Suprapubic skin (tissue), 3 donors: Measurements from ENCODE around the gene FER.
"Not testable (repeated sequence)": the region's sequence is repeated elsewhere in the genome, so short reads cannot be mapped to it uniquely, and the experiment has no call there.

Source experiments
- POLR2A ChIP-seq, 2 donors: fragments of 450-650 bp; IDR thresholded peaks; one replicate each; pipeline ENCODE4 v1.6.1; 2017; ENCODE audit warnings: antibody characterized with exemption in 2 of 2, mild to moderate bottlenecking in 2 of 2, moderate library complexity in 2 of 2
- TF ChIP-seq, protein P1 (sequence below), 2 donors: fragments of 200-600 bp in 1 of 2; fragments of 450-650 bp in 1 of 2; sonication (generic) in 1 of 2; IDR thresholded peaks; one replicate each; pipeline ENCODE4 v1.5.1; 2016 to 2019; ENCODE audit warnings: antibody characterized with exemption in 2 of 2, mild to moderate bottlenecking in 1 of 2, moderate library complexity in 1 of 2

GRCh38 chr5:108777582-108777981 lies 29.9 kb downstream of the FER start:
- not testable (repeated sequence) for TF ChIP-seq POLR2A (IDR thresholded peaks at IDR 0.05)
- TF ChIP-seq, protein P1, sequence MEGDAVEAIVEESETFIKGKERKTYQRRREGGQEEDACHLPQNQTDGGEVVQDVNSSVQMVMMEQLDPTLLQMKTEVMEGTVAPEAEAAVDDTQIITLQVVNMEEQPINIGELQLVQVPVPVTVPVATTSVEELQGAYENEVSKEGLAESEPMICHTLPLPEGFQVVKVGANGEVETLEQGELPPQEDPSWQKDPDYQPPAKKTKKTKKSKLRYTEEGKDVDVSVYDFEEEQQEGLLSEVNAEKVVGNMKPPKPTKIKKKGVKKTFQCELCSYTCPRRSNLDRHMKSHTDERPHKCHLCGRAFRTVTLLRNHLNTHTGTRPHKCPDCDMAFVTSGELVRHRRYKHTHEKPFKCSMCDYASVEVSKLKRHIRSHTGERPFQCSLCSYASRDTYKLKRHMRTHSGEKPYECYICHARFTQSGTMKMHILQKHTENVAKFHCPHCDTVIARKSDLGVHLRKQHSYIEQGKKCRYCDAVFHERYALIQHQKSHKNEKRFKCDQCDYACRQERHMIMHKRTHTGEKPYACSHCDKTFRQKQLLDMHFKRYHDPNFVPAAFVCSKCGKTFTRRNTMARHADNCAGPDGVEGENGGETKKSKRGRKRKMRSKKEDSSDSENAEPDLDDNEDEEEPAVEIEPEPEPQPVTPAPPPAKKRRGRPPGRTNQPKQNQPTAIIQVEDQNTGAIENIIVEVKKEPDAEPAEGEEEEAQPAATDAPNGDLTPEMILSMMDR (IDR thresholded peaks at IDR 0.05) = not testable (repeated sequence)
